Left colon (tissue), 2 donors: ENCODE data around the gene SDK1. TPM values are rescaled to one million over a fixed set of nuclear protein-coding genes. Genes with fewer than 3 reads are reported as not detected.
"Not testable (repeated sequence)": the region's sequence is repeated elsewhere in the genome, so short reads cannot be mapped to it uniquely, and the experiment has no call there.

Experiments
- ATAC-seq: fragments of 200-7000 bp; cut with Tn5 transposase; one replicate; pipeline ENCODE4 v1.9.1; 2020; ENCODE audit warnings: mild to moderate bottlenecking, moderate library complexity
- DNase-seq, 2 donors: peaks; one replicate each; pipeline ENCODE4 v3.0.0-alpha.2; 2020
- intact Hi-C, 2 donors: fragments of 100-400 bp; cut with DNase I in 1 of 2; cut with micrococcal nuclease in 1 of 2; formaldehyde crosslinking; loops; one replicate each; pipeline versions ENCODE4 v1.11.2 to v1.14.0; 2022; cut with DNase I, micrococcal nuclease
- total RNA-seq, 2 donors: library from RNA; stranded (reverse); fragmentation: NEBNext Ultra II Directional; extraction: Animal tissue kit (Norgen Biotek cat#: 25700); gene quantifications; one replicate each; pipeline ENCODE4 v1.2.1, GENCODE V29; 2021
- donor health status: DM: no; HTN: no; CAD: no.
- donor health status: DM: yes; HTN: yes; CAD: no.

SDK1 gene
- total RNA-seq, 2 donors from 2014 or later: 3.4 to 5.8 TPM

DNA sequence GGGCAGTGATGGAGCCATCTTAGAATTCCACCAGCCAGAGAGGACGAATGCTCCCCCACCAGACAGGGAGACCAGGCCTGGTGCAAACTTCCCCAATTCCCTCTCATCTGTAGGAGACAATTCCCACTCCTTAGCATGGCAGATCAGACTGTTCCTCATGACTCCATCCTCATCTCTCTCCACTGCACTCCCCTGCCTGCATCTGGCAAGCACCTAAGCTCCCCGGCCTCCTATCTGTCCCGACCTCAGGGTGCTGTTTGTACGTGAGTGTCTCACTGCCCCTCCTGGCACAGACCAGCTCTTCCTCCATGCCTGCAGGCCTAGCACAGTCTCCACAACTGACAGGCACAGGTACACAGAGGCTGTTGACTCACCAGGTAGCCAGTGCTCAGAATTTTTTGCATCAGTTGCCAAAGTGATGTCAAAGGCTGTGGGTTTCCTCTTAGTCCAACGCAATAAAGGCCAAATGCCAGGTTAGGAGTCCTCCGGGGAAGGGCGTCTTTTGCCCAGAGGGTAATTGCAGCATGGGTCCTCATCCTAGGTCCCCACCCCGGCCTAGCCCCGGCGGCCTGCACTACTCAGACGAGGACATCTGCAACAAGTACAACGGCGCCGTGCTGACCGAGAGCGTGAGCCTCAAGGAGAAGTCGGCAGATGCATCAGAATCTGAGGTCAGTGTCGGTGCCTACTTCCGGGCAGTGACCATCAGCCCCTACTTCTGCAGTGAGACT is 944.2 kb downstream of the SDK1 start:
- ATAC-seq (no peak), DNase-seq (no peak)
- intact Hi-C loops: no loop called here

DNA sequence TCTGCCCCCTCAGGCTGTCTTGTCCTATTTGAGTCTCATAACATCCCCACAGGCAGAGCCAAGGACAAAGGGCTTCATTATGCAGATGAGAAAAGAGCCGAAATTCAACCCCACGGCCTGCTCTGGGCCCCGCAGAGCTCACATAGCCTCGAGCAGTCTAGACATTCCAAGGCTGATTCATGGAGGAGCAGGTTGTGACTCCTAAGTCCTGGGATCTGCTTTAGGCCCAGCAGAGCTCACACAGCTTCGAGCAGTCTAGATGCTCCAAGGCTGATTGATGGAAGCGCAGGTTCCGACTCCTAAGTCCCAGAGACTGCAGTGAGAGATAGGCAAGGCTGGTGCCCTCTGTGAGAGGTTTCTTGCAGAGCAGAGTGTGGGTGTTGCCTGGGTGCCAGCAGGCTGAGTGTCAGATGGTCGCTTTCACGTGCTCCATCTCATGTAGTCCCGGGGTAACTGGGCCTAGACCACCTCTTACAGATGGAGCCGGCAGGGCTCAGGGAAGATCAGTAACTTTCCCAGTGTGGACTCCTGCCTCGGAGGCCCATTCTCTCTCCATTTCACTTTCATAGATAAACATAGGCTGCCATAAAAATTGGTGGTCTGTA is 944.9 kb downstream of the SDK1 start:
- ATAC-seq (no peak), DNase-seq (no peak)
- intact Hi-C loops: no loop called here

DNA sequence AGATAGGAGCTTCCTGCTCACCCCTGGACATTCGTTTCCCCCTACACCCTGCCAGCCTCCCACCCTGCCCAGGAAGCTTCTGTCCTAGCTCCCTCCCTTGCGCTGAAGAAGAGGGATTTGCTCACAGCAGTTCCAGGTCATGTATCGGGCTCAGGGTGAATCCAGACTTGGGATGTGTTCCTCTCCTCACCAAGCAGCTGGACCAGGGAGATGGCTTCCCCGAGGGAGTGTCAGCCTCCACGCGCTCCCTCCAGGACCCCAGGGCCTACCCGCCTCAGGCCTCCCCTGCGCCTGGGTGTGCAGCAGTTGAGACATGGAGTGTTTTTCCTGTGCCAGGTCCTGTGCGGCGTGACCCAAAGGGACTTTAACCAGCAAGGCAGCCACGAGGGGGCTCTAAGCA is 945.5 kb downstream of the SDK1 start:
- ATAC-seq (no peak), DNase-seq (no peak)
- intact Hi-C loops: no loop called here

DNA sequence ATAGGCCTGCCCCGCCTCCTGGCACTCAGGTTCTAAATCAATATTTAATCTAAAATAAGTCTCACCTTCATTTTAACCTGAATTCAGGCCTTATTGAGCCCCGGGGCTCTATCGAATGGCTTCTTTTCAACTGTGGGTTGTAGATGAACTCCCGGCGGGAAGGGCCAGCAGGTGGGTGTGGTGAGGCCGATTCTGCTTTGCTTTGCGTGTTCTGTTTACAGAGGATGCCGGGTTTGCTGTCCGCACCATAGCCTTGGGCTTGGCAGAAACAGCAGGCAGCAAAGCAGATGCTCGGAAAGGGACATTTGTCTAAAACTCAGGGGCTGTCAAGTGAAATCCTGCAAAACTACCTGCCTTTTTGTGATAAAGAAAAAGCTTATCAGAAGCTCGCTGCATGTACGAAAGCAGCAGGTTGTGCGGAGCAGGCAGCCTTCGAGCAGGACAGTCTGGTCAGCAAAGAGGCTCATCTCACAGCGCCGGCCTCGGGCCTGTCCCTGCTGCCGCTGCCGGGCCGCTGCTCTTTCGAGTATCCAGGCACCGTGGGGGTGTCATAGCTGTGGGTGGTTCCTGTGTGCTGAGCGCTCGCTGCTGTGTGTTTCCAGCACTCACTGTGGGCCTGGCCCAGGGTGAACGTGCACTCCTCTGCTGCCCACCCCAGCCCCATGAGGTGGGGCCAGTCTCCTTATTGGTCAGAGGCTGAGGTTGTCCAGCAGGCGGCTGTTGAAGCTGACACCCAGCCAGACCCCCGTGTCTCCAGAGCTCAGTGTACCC is 946.2 kb downstream of the SDK1 start:
- intact Hi-C loops: no loop called here
- no peak for ATAC-seq
- no peak for DNase-seq

DNA sequence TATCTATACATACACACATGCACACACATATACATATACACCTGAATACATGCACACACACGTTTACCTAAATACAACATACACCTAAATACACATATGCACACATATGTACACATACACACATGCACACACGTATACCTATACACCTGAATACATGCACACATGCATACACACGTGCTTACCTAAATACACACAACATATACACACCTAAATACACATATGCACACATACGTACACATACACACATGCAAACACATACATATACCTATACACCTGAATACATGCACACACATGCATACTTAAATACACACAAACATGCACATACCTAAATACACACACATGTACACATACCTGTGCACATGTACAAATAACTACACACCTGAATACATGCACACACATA is 947.2 kb downstream of the SDK1 start:
- DNase-seq (no peak), ATAC-seq (no peak)
- intact Hi-C loops: no loop called here

DNA sequence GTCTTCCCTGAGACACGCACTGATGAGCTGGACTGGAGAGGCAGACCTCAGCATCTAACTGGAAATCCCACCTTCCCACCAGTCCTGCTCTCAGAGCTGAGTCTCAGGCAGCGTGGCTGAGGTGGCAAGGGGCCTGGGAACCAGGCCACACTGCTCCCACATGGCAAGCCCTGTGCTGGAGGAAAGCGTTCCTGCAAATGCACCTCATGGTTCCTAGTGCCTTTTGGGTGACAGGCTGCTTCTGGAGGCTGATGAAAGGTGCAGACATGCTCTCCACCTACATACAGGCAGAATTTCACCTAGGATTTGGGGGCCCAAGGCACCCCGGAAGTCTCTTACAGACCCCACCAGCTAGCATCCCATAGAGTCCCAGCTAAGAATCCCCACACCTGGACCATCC is 948.2 kb downstream of the SDK1 start:
- ATAC-seq (no peak), DNase-seq (no peak)
- intact Hi-C loops: no loop called here

DNA sequence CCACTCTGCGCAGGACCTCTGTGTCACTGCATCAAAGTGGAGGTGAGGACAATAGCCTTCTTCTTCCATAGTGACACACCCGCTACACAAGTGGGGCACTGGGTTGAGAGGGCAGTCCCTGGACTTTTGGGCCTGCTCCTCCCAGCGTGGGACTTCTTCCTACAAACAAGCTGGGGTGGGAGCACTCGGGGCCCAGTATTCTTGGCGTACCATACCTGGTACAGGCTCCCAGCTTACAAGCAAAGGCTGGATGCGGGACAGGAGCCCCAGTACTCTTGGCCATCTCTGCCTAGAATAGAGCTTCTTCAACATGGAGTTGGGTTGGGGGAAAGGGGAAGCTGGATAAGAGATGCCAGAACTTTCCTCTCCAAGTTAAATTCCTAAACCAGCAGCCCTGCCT is 954.3 kb downstream of the SDK1 start:
- ATAC-seq: no peak
- no peak for DNase-seq
- intact Hi-C loops: no loop called here

DNA sequence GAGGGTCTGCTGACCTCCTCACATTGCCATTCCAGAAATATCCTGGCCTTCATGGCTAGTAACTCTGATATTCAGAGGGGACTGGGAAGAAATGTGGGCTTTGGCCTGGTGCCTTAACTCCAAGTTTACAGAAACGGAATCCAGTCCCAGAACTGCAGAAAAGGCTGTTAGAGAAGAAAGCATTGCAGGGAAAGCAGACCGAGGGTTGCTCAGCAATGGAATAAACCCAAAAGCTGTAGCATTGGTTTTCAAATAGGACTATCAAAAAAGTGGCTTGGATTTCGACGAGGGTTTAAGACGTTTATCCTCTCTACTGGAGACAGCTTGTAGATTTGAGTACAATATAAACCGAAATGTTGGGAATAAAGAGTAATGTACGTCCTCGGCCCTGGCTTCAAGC is 955.2 kb downstream of the SDK1 start:
- ATAC-seq: no peak
- intact Hi-C loops: no loop called here
- peak in 1 of 2 donors; percentile 19 for DNase-seq

DNA sequence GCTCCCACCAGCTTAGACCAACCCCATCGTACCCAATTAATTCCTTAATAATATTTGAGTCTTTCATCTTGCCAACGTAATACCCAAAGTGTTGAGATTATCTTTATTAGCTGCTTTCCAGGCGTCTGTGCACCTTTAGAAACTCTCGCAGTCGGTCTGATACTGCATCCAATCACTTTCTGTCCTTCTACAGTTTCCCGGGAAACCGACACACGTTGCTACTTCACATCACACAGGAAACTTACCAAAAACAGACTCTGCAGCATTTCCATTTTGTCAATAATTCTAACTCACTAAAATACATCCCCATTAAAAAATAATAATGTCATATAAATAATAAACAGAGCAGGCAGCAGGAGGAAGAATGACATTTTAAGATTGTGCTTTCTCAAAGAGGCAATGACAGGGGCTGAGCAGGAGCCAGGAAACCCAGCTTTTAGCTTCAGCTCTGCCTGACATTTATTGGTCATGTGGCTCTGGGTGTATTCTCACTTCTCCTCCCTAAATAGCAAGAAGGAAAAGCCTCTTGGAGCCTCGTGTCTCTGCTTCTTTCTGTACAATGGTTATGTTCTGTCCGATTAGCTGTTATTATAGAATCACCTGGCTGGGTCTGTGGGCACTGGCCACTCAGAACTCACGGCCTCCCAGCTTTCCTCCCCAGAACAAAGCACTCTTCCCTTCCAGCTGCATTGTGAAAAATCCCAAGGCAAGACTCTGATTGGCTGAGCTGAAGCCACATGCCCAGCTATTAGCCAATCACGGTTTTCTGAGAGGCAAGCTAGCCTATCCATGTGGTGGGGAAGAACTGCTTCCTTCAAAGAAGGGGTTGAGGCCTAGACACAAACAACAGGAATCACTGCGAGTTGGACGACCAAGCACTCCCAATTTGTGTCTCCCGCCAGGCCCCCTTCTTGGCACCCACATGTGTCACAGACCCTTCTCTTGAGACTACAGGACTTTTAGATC is 956.4 kb downstream of the SDK1 start:
- DNase-seq: no peak
- intact Hi-C loops: no loop called here
- ATAC-seq: no peak

DNA sequence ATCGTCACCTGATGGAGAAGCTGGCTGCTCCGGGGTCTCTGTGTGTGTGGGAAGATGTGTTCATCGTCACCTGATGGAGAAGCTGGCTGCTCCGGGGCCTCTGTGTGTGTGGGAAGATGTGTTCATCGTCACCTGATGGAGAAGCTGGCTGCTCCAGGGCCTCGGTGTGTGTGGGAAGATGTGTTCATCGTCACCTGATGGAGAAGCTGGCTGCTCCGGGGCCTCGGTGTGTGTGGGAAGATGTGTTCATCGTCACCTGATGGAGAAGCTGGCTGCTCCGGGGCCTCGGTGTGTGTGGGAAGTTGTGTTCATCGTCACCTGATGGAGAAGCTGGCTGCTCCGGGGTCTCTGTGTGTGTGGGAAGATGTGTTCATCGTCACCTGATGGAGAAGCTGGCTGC is 959.1 kb downstream of the SDK1 start:
- intact Hi-C loops, DNase-seq, ATAC-seq: not testable (repeated sequence)

DNA sequence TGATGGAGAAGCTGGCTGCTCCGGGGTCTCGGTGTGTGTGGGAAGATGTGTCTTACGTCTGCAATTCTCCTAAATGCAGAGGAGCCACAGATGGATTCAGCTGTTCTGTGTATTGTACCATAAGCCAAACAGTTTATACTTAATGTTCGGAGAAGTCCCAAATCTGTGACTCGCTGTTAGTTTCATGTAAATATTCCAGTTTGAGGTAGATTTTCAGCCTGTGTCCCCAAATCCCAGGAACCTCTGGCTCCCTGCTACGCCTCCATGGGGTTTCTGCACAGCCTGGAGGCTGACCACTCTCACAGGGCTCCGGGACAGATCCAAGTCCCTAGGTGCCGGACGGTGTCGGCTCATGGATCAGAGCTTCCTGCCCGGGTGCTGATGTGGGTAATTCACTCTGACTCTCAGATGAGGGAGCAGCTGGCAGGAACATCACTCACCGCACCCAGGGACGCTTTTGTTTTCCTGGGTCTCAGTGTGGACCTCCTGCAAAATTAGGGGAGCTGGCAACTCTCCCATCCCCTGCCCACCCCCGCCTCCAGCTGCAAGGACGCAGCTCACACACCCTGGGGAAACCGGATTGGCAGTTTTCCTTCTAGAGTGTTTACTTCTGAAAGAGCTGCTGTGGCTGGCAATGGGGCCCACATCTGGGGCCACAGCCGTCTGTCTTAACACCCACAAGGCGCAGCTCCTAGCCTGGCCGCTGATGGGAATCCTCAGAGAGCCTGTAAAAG is 960.0 kb downstream of the SDK1 start:
- DNase-seq (peak in 1 of 2 donors; percentile 10), ATAC-seq (no peak)
- intact Hi-C loops: no loop called here

DNA sequence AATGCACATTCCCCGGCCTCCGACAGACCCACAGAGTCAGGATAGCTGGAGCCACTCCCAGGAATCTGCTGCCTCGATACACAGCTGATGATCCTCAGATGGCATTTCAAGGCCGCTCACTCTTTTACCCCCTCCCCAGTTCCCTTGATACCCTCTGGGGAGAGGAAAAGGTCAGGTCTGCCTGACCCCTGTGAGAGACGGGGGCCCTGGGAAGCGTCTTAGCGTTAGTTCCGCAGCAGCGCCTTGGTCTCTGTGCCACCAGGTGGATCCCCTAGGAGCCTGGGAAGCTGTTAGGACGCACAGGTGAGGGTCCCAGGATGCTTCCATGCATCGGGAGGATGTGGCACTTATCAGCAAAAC is 960.5 kb downstream of the SDK1 start:
- no peak for DNase-seq
- no peak for ATAC-seq
- intact Hi-C loops: no loop called here

DNA sequence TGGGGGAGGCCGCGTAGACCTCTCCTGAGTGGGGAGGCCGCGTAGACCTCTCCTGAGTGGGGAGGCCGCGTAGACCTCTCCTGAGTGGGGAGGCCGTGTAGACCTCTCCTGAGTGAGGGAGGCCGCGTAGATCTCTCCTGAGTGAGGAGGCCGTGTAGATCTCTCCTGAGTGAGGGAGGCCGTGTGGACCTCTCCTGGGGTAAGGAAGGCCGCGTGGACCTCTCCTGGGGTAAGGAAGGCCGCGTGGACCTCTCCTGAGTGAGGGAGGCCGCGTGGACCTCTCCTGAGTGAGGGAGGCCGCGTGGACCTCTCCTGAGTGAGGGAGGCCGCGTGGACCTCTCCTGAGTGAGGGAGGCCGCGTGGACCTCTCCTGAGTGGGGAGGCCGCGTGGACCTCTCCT is 963.2 kb downstream of the SDK1 start:
- ATAC-seq, intact Hi-C loops, DNase-seq: not testable (repeated sequence)

DNA sequence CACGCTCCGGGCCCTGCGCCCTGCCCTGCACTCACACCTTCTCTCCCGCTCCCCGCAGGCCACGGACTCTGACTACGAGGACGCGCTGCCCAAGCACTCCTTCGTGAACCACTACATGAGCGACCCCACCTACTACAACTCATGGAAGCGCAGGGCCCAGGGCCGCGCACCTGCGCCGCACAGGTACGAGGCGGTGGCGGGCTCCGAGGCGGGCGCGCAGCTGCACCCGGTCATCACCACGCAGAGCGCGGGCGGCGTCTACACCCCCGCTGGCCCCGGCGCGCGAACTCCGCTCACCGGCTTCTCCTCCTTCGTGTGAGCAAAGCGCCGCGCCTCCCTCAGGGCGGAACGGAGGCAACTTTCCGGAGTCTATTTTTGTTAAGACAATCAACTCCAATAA is 964.0 kb downstream of the SDK1 start:
- DNase-seq (no peak), ATAC-seq (no peak)
- intact Hi-C loops: no loop called here

DNA sequence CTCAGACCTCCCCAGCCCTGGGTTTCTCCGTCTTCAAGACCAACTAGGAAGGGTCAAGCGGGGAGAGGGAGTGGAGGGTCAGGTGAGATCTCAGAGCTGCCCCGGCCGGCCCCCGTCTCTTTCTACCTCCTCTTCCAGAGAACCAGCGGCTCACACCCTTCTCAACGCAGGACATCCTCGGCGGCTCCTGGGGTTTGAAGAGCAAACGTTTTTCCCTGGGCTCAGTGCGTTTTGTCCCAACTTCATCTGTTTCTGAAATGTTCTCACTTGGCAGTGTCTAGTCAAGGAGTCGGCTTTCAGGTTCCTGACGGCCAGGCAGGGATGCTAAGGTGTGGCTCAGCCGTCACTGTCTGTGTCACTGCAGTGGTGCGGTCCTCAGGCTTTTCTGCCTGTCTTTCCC is 964.6 kb downstream of the SDK1 start:
- no peak for DNase-seq
- ATAC-seq: no peak
- intact Hi-C loops: no loop called here

DNA sequence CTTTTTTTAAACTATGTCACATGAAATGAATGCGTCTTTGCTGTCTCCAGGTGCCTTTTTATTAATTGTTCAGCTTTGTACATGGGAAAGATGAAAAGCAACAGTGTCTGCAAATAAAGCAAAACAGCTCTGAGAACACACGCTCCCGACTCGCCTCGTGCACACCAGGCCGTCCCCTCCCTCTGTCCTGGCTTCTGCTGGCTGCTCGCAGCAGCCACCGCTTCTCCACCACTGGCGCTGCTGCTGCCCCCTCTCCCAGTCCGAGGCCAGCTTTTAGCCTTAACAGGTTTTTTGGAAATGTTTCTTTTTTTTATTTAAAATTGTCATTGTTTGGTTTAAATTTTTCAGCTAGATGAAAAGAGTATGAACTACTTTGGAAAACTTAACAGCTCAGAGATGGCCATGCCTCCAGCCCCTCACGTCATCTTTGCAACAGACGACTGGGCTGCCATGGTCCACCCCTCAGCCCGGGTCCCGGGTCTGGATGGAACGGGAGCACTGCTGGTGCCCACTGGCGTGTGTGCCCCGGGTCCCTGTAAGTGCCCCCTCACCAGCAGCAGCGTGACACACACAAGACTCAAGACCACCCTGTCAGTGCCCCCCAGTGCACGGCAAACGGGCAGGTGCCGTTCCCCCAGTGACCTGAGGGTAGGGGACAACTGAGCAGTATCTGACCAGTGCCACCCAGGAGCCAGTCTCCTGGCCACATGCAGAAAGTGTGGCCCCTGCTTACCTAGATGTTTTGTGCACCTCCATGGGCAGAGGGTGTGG is 965.4 kb downstream of the SDK1 start:
- DNase-seq: no peak
- no peak for ATAC-seq
- intact Hi-C loops: no loop called here

DNA sequence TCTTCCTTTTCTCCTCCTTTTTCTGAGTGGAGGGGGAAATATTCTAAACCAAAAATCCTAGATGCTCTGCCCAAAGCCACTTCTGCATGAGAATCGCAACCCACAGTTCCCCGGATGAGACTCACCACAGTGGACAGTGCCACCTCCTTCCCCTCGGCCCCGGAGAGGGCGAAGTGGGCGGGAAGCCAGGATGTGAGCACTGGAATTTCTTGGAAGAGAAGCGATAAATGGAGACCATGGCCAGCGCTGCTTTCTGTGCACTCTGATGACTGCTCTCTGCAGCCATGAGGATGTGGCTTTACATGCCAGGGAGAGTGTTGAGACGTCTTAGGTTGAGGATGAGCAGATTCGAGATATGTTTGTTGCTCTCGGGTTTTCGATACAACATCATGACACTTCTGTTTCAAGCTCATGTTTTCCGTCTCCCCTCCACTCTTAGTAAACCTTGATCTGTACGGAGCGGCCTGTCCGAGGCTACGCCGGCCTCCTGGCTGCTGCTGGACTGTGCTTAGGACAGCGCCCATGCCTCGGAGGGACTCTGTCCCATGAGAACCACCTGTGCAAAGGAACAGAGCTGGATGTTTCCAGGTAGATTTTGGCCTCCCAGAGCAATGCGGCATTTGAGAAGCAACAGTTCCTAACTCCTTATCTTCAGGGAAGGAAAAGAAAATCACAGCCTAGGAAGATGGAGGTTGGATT is 966.4 kb downstream of the SDK1 start:
- ATAC-seq (no peak), DNase-seq (no peak)
- intact Hi-C loops: no loop called here
